Esophagus muscularis mucosa (tissue), 4 donors: ENCODE measurements around the gene PSMD14.

Experiments
- CTCF ChIP-seq, 3 experiments: fragments of 200-600 bp in 2 of 3; fragments of 450-650 bp in 1 of 3; sonication (generic) in 2 of 3; IDR thresholded peaks; one replicate each; pipeline ENCODE4 v1.5.1; 2017 to 2019; ENCODE audit warnings: antibody characterized with exemption in 3 of 3, mild to moderate bottlenecking in 2 of 3, moderate library complexity in 1 of 3
- EP300 ChIP-seq: sonication (generic); formaldehyde crosslinking; IDR thresholded peaks from one replicate; pipeline ENCODE4 v1.6.1; 2017; ENCODE audit warnings: antibody characterized with exemption
- POLR2A ChIP-seq: fragments of 450-650 bp; IDR thresholded peaks from one replicate; pipeline ENCODE4 v1.6.1; 2017; ENCODE audit warnings: antibody characterized with exemption, moderate library complexity, mild to moderate bottlenecking, low read depth
- POLR2AphosphoS5 ChIP-seq, 2 donors: sonication (generic); formaldehyde crosslinking; IDR thresholded peaks; one replicate each; pipeline ENCODE4 v1.6.1; 2017; ENCODE audit warnings: antibody characterized with exemption in 2 of 2

- TF ChIP-seq CTCF (IDR thresholded peaks at IDR 0.05) (no peak), POLR2A (no peak), POLR2AphosphoS5 (IDR thresholded peaks at IDR 0.05) (no peak), EP300 (no peak)
These were observed 35.0 kb downstream of the PSMD14 start for GRCh38 chr2:161343235-161343634.
